ENCODE results near the gene EXTL2. TPM values are rescaled to one million over a fixed set of nuclear protein-coding genes. Genes with fewer than 3 reads are reported as not detected.
A peak's percentile ranks its signal among the peaks of the same experiment; 100 is the strongest.

Gene EXTL2
- total RNA-seq, 1 experiment from 2014 or later = 9.8 TPM

- no TSS peak for BruUV-seq (replicated peaks)
- ChIA-PET CTCF (no interaction called here), POLR2A (no interaction called here)
- no peak for DNase-seq (ENCODE audit: low read depth, low spot score)
- Histone ChIP-seq H3K27me3 (ENCODE audit: control insufficient read depth, insufficient read depth, low read length) (no peaks in the 10 kb centered on the region), H3K27ac (ENCODE audit: low read length) (no peak overlapping the region), H3K4me1 (ENCODE audit: control insufficient read depth, insufficient read depth, low read length) (no peaks in the 10 kb centered on the region), H3K4me3 (ENCODE audit: low read depth in 2 of 2, low read length in 2 of 2) (no peak overlapping the region), H3K36me3 (ENCODE audit: control insufficient read depth, insufficient read depth, low read length) (no peaks in the 10 kb centered on the region), H3K9me3 (ENCODE audit: control insufficient read depth, insufficient read depth, low read depth, low read length) (no peaks in the 10 kb centered on the region)
- intact Hi-C loops (cut with micrococcal nuclease; ENCODE audit: unreplicated experiment) (loop anchor here (5.0 kb wide), 3 partner anchors 259 to 1059 kb away; partner anchors contain the start of gene GPR88), in situ Hi-C loops (cut with HindIII; ENCODE audit: low pct_unique_long_range_greater_than_20kb, low sequenced_read_pairs) (no loop called here)
- no peak for TF ChIP-seq TCF7L2 (IDR thresholded peaks at IDR 0.05; ENCODE audit: low read depth, low read length)
- TF ChIP-seq, protein P1, sequence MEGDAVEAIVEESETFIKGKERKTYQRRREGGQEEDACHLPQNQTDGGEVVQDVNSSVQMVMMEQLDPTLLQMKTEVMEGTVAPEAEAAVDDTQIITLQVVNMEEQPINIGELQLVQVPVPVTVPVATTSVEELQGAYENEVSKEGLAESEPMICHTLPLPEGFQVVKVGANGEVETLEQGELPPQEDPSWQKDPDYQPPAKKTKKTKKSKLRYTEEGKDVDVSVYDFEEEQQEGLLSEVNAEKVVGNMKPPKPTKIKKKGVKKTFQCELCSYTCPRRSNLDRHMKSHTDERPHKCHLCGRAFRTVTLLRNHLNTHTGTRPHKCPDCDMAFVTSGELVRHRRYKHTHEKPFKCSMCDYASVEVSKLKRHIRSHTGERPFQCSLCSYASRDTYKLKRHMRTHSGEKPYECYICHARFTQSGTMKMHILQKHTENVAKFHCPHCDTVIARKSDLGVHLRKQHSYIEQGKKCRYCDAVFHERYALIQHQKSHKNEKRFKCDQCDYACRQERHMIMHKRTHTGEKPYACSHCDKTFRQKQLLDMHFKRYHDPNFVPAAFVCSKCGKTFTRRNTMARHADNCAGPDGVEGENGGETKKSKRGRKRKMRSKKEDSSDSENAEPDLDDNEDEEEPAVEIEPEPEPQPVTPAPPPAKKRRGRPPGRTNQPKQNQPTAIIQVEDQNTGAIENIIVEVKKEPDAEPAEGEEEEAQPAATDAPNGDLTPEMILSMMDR (IDR thresholded peaks at IDR 0.05) = peak; percentile 48; the same call in 1 of the 2 replicates
- ATAC-seq = no peak
Observed at GRCh38 chr1:100866041-100866900, 28.4 kb downstream of the EXTL2 start.

GRCh38 chr1:100862591-100862990 is 32.1 kb downstream of the EXTL2 start:
- DNase-seq (ENCODE audit: low read depth, low spot score) (no peak), ATAC-seq (no peak)
- Histone ChIP-seq H3K4me3 (ENCODE audit: low read depth in 2 of 2, low read length in 2 of 2) (no peak overlapping the region), H3K4me1 (ENCODE audit: control insufficient read depth, insufficient read depth, low read length) (no peaks in the 10 kb centered on the region), H3K27ac (ENCODE audit: low read length) (no peak overlapping the region), H3K27me3 (ENCODE audit: control insufficient read depth, insufficient read depth, low read length) (no peaks in the 10 kb centered on the region; the same call in 1 of the 2 replicates), H3K9me3 (ENCODE audit: control insufficient read depth, insufficient read depth, low read depth, low read length) (no peaks in the 10 kb centered on the region), H3K36me3 (ENCODE audit: control insufficient read depth, insufficient read depth, low read length) (no peaks in the 10 kb centered on the region)
- ChIA-PET CTCF (no interaction called here), POLR2A (no interaction called here)
- BruUV-seq (replicated peaks) = no TSS peak
- in situ Hi-C loops (cut with HindIII; ENCODE audit: low pct_unique_long_range_greater_than_20kb, low sequenced_read_pairs) = no loop called here
- intact Hi-C loops (cut with micrococcal nuclease; ENCODE audit: unreplicated experiment) = no loop called here
- TF ChIP-seq POLR2AphosphoS5 (IDR thresholded peaks at IDR 0.05; ENCODE audit: low read depth, low read length) = no peak
- TF ChIP-seq, protein P2, sequence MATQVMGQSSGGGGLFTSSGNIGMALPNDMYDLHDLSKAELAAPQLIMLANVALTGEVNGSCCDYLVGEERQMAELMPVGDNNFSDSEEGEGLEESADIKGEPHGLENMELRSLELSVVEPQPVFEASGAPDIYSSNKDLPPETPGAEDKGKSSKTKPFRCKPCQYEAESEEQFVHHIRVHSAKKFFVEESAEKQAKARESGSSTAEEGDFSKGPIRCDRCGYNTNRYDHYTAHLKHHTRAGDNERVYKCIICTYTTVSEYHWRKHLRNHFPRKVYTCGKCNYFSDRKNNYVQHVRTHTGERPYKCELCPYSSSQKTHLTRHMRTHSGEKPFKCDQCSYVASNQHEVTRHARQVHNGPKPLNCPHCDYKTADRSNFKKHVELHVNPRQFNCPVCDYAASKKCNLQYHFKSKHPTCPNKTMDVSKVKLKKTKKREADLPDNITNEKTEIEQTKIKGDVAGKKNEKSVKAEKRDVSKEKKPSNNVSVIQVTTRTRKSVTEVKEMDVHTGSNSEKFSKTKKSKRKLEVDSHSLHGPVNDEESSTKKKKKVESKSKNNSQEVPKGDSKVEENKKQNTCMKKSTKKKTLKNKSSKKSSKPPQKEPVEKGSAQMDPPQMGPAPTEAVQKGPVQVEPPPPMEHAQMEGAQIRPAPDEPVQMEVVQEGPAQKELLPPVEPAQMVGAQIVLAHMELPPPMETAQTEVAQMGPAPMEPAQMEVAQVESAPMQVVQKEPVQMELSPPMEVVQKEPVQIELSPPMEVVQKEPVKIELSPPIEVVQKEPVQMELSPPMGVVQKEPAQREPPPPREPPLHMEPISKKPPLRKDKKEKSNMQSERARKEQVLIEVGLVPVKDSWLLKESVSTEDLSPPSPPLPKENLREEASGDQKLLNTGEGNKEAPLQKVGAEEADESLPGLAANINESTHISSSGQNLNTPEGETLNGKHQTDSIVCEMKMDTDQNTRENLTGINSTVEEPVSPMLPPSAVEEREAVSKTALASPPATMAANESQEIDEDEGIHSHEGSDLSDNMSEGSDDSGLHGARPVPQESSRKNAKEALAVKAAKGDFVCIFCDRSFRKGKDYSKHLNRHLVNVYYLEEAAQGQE (IDR thresholded peaks at IDR 0.05; ENCODE audit: insufficient read depth in 1 of 2, low read depth in 2 of 2, low read length in 1 of 2) = no peak
- no peak for TF ChIP-seq SIN3A (IDR thresholded peaks at IDR 0.05; ENCODE audit: borderline replicate concordance, insufficient read depth, low read depth, low read length)
- TF ChIP-seq, protein P1 (IDR thresholded peaks at IDR 0.05) = no peak
- no peak for TF ChIP-seq TCF7L2 (IDR thresholded peaks at IDR 0.05; ENCODE audit: low read depth, low read length)

All from Panc1 (cell line).